K562 (cell line): ENCODE results near the gene LDAF1. TPM values are rescaled to one million over a fixed set of nuclear protein-coding genes. Genes with fewer than 3 reads are reported as not detected.
A peak's percentile ranks its signal among the peaks of the same experiment; 100 is the strongest.

Experiments used
- BDP1 ChIP-seq: IDR thresholded peaks from 3 replicates; pipeline ENCODE4 v1.6.1; 2011; ENCODE audit not compliant: insufficient read length, insufficient read depth
- ESRRA ChIP-seq: fragments of 450-650 bp; IDR thresholded peaks from 2 replicates; pipeline ENCODE4 v1.6.1; 2014; ENCODE audit warnings: low read depth, mild to moderate bottlenecking, moderate library complexity, borderline replicate concordance
- ETV5 ChIP-seq: sonication (generic); formaldehyde crosslinking; IDR thresholded peaks from 2 replicates; pipeline ENCODE4 v1.4.0; 2020; ENCODE audit warnings: low read depth, mild to moderate bottlenecking, missing genetic modification reagents
- MAZ ChIP-seq, 2 experiments: fragments of 450-650 bp in 1 of 2; sonication (generic) in 1 of 2; formaldehyde crosslinking; IDR thresholded peaks in 1 of 2; conservative IDR thresholded peaks in 1 of 2; 2 replicates each; pipeline versions ENCODE4 v1.4.0 to v1.5.0; 2020; ENCODE audit warnings: mild to moderate bottlenecking in 1 of 2, missing genetic modification reagents in 1 of 2
- POLR2B ChIP-seq: fragments of 450-650 bp; IDR thresholded peaks from 2 replicates; pipeline ENCODE4 v1.6.1; 2018; ENCODE audit warnings: low read depth; ENCODE audit not compliant: partially characterized antibody
- RHOXF2B ChIP-seq: fragments of 250-450 bp; sonication (Bioruptor Pico); conservative IDR thresholded peaks from 2 replicates; pipeline ENCODE4 v1.5.1; 2021
- SRF ChIP-seq, 2 experiments: fragments of 250-450, 450-650 bp in 1 of 2; sonication (Bioruptor Pico) in 1 of 2; sonication (generic) in 1 of 2; formaldehyde crosslinking; IDR thresholded peaks; 2 replicates each; pipeline versions ENCODE4 v1.5.0 to v1.5.1; 2020 to 2022; ENCODE audit warnings: mild to moderate bottlenecking in 1 of 2, missing genetic modification reagents in 1 of 2
- YBX1 ChIP-seq: fragments of 450-650 bp; IDR thresholded peaks from 2 replicates; pipeline ENCODE4 v1.7.1; 2016; ENCODE audit warnings: mild to moderate bottlenecking
- ZBTB7A ChIP-seq: IDR thresholded peaks from 2 replicates; pipeline ENCODE4 v1.6.1; 2011; ENCODE audit warnings: low read depth, mild to moderate bottlenecking, low read length, moderate library complexity, borderline replicate concordance; ENCODE audit not compliant: control insufficient read depth
- ZNF143 ChIP-seq: sonication (generic); formaldehyde crosslinking; IDR thresholded peaks from 2 replicates; pipeline ENCODE4 v1.9.0; 2022; ENCODE audit warnings: mild to moderate bottlenecking, missing genetic modification reagents
- polyA plus RNA-seq, 8 experiments: library from polyadenylated mRNA; depleted of rRNA in 4 of 8; stranded (reverse) in 5 of 8; unstranded in 3 of 8; fragments of >200 nt; fragmentation: Nextera tagmentation in 2 of 8; fragmentation: Illumina TruSeq in 1 of 8; extraction: Ambion mirVana in 2 of 8; extraction: Trizol in 1 of 8; gene quantifications; 2 replicates each; pipeline versions ENCODE4 v1.2.1 to v1.2.3, GENCODE V29; 2011 to 2014; ENCODE audit warnings: inconsistent platforms in 1 of 8, missing spikeins in 1 of 8
- total RNA-seq, 7 experiments: library from RNA; depleted of rRNA in 6 of 7; stranded (reverse); fragments of >200 nt in 6 of 7; fragmentation: Illumina TruSeq in 2 of 7; extraction: Trizol in 2 of 7; gene quantifications; 2 replicates each; pipeline versions ENCODE4 v1.2.1 to v1.2.3, GENCODE V29; 2011 to 2021; ENCODE audit warnings: low replicate concordance in 1 of 7
- TF ChIP-seq, protein P1 (sequence below): fragments of 450-650 bp; IDR thresholded peaks from 2 replicates; pipeline ENCODE4 v1.6.1; 2016; ENCODE audit warnings: antibody characterized with exemption
- TF ChIP-seq, protein P2 (sequence below): fragments of 250-450 bp; sonication (Bioruptor Pico); IDR thresholded peaks from 2 replicates; pipeline ENCODE4 v1.8.0; 2021; ENCODE audit warnings: moderate library complexity, mild to moderate bottlenecking, inconsistent platforms
- TF ChIP-seq, protein P3 (sequence below), 2 experiments: fragments of 450-650 bp; formaldehyde crosslinking in 1 of 2; IDR thresholded peaks; 2 replicates each; pipeline versions ENCODE4 v1.4.0 to v1.6.1; 2014 to 2020; ENCODE audit warnings: mild to moderate bottlenecking in 2 of 2, borderline replicate concordance in 1 of 2, low read depth in 1 of 2
- TF ChIP-seq, protein P4 (sequence below): sonication (generic); formaldehyde crosslinking; IDR thresholded peaks from 2 replicates; pipeline ENCODE4 v1.9.0; 2022; ENCODE audit warnings: mild to moderate bottlenecking, missing genetic modification reagents

Gene LDAF1
- total and polyA plus RNA-seq, 9 of the 15 experiments (the other 6 are each of a cell fraction or from before 2014, with no cell fraction given) = 7.0 to 20.1 (median 12.5) TPM

DNA sequence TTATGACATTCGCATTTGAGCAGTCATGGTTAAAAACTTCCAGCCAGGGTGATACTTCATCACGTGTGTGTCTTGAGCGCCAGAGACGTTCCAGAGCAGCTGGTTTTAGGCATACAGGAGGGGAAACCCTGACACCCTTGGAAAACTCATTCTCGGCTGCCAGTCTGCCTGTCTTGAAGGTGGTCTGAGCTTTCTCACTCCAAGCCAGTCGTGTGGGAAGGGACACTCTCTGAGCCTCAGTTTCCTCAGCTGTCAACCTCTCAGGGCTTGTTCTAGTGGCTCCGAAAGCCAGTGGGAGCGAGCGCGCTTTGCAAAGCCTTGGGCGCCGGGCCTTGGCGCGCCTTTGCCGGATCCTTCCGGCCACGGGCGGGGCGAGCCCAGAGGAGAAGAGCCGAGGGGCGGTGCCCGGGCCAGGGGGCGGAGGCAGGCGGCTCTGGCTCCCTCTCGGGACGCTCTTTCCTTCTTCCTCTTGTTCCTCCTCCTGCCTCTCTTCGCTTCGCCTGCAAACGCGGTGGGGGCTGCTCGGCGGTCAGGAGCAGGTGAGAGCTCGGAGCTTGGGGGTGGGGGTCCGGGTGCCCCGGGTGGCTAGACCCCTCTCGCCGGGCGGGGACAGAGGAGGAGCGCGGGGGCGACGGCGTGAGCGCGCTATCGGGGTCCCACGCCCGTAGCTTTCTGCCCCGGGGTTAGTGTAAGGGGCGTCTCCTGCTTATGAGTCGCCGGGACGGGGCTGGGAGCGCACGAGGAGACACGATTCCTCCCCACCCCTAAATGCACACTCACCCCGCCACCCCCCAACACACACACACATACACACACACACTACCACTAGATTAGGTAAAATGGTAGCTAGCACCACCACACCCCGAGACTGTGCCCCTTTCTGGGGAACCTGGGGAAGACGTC is at the start of gene LDAF1 (continued):
- no peak for TF ChIP-seq SRF (CRISPR knock-in tag; IDR thresholded peaks at IDR 0.05)
- no peak for TF ChIP-seq BDP1
- TF ChIP-seq MAZ (CRISPR knock-in tag; conservative IDR thresholded peaks at IDR 0.05 in 1 of 2, IDR thresholded peaks at IDR 0.05 in 1 of 2) = peak; percentile 86 to 94
- TF ChIP-seq, protein P1, sequence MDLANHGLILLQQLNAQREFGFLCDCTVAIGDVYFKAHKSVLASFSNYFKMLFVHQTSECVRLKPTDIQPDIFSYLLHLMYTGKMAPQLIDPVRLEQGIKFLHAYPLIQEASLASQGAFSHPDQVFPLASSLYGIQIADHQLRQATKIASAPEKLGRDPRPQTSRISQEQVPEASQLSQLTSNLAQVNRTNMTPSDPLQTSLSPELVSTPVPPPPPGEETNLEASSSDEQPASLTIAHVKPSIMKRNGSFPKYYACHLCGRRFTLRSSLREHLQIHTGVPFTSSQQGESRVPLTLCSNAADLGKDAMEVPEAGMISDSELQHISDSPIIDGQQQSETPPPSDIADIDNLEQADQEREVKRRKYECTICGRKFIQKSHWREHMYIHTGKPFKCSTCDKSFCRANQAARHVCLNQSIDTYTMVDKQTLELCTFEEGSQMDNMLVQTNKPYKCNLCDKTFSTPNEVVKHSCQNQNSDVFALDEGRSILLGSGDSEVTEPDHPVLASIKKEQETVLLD = no peak
- no peak for TF ChIP-seq RHOXF2B (CRISPR knock-in tag)
- TF ChIP-seq, protein P2, sequence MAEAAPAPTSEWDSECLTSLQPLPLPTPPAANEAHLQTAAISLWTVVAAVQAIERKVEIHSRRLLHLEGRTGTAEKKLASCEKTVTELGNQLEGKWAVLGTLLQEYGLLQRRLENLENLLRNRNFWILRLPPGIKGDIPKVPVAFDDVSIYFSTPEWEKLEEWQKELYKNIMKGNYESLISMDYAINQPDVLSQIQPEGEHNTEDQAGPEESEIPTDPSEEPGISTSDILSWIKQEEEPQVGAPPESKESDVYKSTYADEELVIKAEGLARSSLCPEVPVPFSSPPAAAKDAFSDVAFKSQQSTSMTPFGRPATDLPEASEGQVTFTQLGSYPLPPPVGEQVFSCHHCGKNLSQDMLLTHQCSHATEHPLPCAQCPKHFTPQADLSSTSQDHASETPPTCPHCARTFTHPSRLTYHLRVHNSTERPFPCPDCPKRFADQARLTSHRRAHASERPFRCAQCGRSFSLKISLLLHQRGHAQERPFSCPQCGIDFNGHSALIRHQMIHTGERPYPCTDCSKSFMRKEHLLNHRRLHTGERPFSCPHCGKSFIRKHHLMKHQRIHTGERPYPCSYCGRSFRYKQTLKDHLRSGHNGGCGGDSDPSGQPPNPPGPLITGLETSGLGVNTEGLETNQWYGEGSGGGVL (CRISPR knock-in tag) = no peak
- peak; percentile 94 for TF ChIP-seq ETV5 (CRISPR knock-in tag)
- TF ChIP-seq ZBTB7A = peak; percentile 44; the same call in 1 of the 2 replicates
- TF ChIP-seq ESRRA = 0 out of 2 replicates have a peak, but pooled peaks have one; percentile 8
- no peak for TF ChIP-seq YBX1
- peak; percentile 25 for TF ChIP-seq POLR2B
- no peak for TF ChIP-seq ZNF143 (CRISPR knock-in tag)
- TF ChIP-seq, protein P3, sequence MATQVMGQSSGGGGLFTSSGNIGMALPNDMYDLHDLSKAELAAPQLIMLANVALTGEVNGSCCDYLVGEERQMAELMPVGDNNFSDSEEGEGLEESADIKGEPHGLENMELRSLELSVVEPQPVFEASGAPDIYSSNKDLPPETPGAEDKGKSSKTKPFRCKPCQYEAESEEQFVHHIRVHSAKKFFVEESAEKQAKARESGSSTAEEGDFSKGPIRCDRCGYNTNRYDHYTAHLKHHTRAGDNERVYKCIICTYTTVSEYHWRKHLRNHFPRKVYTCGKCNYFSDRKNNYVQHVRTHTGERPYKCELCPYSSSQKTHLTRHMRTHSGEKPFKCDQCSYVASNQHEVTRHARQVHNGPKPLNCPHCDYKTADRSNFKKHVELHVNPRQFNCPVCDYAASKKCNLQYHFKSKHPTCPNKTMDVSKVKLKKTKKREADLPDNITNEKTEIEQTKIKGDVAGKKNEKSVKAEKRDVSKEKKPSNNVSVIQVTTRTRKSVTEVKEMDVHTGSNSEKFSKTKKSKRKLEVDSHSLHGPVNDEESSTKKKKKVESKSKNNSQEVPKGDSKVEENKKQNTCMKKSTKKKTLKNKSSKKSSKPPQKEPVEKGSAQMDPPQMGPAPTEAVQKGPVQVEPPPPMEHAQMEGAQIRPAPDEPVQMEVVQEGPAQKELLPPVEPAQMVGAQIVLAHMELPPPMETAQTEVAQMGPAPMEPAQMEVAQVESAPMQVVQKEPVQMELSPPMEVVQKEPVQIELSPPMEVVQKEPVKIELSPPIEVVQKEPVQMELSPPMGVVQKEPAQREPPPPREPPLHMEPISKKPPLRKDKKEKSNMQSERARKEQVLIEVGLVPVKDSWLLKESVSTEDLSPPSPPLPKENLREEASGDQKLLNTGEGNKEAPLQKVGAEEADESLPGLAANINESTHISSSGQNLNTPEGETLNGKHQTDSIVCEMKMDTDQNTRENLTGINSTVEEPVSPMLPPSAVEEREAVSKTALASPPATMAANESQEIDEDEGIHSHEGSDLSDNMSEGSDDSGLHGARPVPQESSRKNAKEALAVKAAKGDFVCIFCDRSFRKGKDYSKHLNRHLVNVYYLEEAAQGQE (IDR thresholded peaks at IDR 0.05; ENCODE audit: borderline replicate concordance) = peak; percentile 92
- TF ChIP-seq, protein P3 (CRISPR knock-in tag; IDR thresholded peaks at IDR 0.05; ENCODE audit: low read depth) = no peak
- TF ChIP-seq, protein P4, sequence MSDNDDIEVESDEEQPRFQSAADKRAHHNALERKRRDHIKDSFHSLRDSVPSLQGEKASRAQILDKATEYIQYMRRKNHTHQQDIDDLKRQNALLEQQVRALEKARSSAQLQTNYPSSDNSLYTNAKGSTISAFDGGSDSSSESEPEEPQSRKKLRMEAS (CRISPR knock-in tag) = peak; percentile 44; the same call in 1 of the 2 replicates
